HEK293 (cell line): ENCODE data around the gene SCUBE1.

Experiments
- OSR2 ChIP-seq: fragments of 450-650 bp; formaldehyde crosslinking; IDR thresholded peaks from 2 replicates; pipeline ENCODE4 v1.5.1; 2016; ENCODE audit warnings: missing biosample characterization, missing genetic modification characterization
- TF ChIP-seq, protein P1 (sequence below): sonication (generic); formaldehyde crosslinking; IDR thresholded peaks from 2 replicates; pipeline ENCODE4 v1.8.1; 2022; ENCODE audit warnings: mild to moderate bottlenecking, moderate library complexity, missing genetic modification reagents
- TF ChIP-seq, protein P2 (sequence below): fragments of 450-650 bp; formaldehyde crosslinking; IDR thresholded peaks from 2 replicates; pipeline ENCODE4 v1.5.1; 2016; ENCODE audit warnings: missing biosample characterization, missing genetic modification characterization

DNA sequence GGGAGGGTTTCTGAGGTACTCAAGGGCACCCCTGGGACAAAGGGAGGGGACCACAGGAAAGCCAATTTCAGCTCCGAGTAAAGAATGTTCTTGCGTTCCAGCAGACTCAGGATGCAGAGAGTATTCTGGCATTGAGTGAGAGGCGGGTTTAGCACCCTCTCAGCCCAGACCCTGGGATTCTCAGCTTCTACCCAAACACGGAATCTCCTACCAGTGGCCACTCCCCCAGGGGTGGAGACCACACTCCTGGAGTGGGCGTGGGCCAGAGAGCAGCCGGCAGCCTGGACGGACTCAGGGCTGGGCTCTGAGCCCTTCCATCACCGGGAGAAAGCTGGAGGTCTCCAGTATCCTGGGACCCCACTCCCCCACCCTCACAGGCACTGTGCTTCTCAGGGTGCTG is 130.1 kb downstream of the SCUBE1 start:
- TF ChIP-seq, protein P1, sequence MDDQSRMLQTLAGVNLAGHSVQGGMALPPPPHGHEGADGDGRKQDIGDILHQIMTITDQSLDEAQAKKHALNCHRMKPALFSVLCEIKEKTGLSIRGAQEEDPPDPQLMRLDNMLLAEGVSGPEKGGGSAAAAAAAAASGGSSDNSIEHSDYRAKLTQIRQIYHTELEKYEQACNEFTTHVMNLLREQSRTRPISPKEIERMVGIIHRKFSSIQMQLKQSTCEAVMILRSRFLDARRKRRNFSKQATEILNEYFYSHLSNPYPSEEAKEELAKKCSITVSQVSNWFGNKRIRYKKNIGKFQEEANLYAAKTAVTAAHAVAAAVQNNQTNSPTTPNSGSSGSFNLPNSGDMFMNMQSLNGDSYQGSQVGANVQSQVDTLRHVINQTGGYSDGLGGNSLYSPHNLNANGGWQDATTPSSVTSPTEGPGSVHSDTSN (CRISPR knock-in tag), result no peak
- TF ChIP-seq OSR2 (tag by site-specific recombination), result no peak
- TF ChIP-seq, protein P2, sequence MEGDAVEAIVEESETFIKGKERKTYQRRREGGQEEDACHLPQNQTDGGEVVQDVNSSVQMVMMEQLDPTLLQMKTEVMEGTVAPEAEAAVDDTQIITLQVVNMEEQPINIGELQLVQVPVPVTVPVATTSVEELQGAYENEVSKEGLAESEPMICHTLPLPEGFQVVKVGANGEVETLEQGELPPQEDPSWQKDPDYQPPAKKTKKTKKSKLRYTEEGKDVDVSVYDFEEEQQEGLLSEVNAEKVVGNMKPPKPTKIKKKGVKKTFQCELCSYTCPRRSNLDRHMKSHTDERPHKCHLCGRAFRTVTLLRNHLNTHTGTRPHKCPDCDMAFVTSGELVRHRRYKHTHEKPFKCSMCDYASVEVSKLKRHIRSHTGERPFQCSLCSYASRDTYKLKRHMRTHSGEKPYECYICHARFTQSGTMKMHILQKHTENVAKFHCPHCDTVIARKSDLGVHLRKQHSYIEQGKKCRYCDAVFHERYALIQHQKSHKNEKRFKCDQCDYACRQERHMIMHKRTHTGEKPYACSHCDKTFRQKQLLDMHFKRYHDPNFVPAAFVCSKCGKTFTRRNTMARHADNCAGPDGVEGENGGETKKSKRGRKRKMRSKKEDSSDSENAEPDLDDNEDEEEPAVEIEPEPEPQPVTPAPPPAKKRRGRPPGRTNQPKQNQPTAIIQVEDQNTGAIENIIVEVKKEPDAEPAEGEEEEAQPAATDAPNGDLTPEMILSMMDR (tag by site-specific recombination), result no peak
